BE2C (cell line): Measurements from ENCODE around the gene RNF34.

Experiments
- DNase-seq: peaks from one replicate; pipeline ENCODE4 v3.0.0-alpha.2; 2020
- H3K27me3 ChIP-seq: fragments of 250-450 bp; sonication (Bioruptor Pico); 2 replicates; pipeline ENCODE4 v1.5.1; 2020; ENCODE audit warnings: mild to moderate bottlenecking
- H3K36me3 ChIP-seq: fragments of 250-450 bp; sonication (Bioruptor Pico); 2 replicates; pipeline ENCODE4 v1.5.1; 2020; ENCODE audit warnings: mild to moderate bottlenecking
- H3K4me1 ChIP-seq: fragments of 250-450 bp; sonication (Bioruptor Pico); 2 replicates; pipeline ENCODE4 v1.5.1; 2020
- H3K4me3 ChIP-seq: 2 replicates; pipeline ENCODE4 v1.5.1; 2011; ENCODE audit warnings: low read depth, low read length
- H3K9me3 ChIP-seq: fragments of 250-450 bp; sonication (Bioruptor Pico); 2 replicates; pipeline ENCODE4 v1.5.1; 2020
- CTCF ChIP-seq: IDR thresholded peaks from 2 replicates; pipeline ENCODE4 v1.5.1; 2012; ENCODE audit warnings: mild to moderate bottlenecking, low read depth, low read length

RNF34 gene

GRCh38 chr12:121400332-121401139, 618 bp downstream of the RNF34 start:
- Histone ChIP-seq H3K4me1 (peaks cover 9% of the 10 kb centered on the region), H3K9me3 (no peaks in the 10 kb centered on the region), H3K36me3 (peaks cover 4% of the 10 kb centered on the region), H3K4me3 (peak overlapping the region; percentile 96), H3K27me3 (no peaks in the 10 kb centered on the region)
- DNase-seq = peak; percentile 35
- TF ChIP-seq CTCF = no peak

DNA sequence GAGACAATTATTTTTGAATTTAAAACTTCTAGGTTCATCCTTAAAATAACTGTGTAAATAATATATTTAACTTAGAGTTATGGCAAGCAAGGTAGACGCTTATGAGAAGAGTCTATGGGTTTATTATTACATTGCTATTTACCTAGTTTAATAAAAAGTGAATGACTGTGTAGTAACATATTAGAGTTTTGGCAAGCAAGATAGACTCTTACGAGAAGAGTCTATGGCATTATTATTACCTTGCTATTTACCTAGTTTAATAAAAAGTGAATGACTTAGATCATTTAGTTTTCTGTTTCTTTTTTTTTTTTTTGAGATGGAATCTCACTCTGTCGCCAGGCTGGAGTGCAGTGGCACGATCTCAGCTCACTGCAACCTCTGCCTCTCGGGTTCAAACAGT, 3.8 kb downstream of the RNF34 start:
- no peak for TF ChIP-seq CTCF
- DNase-seq = no peak
- Histone ChIP-seq H3K36me3 (peaks cover 32% of the 10 kb centered on the region), H3K27me3 (no peaks in the 10 kb centered on the region), H3K4me1 (peaks cover 9% of the 10 kb centered on the region), H3K9me3 (no peaks in the 10 kb centered on the region), H3K4me3 (no peak overlapping the region)

- Histone ChIP-seq H3K9me3 (no peaks in the 10 kb centered on the region), H3K36me3 (peaks cover 37% of the 10 kb centered on the region), H3K4me1 (peaks cover 9% of the 10 kb centered on the region), H3K27me3 (no peaks in the 10 kb centered on the region), H3K4me3 (peak overlapping the region; percentile 4)
- no peak for TF ChIP-seq CTCF
- DNase-seq = peak; percentile 88
These were observed 4.8 kb downstream of the RNF34 start for GRCh38 chr12:121404734-121405133.

DNA sequence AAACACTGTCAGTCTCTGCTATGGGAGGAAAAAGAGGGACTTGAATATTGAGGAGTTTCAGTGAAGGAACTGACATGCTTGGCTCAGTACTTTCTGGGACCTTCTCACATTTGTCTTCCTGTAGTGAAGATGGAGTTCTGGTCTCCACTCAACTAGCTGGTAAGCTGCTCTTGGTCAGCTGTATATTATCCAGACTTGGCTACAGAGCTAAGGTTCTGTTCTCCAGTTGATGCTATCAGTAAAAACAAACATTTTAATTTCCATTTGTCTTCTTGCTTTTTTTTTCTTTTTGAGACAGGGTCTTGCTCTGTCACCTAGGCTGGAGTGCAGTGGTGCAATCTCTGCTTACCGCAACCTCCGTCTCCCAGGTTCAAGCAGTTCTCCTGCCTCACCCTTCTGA, 5.3 kb downstream of the RNF34 start:
- peaks cover 37% of the 10 kb centered on the region for H3K36me3 ChIP-seq
- no peak for TF ChIP-seq CTCF
- no peak for DNase-seq

GRCh38 chr12:121413917-121414316, 14.0 kb downstream of the RNF34 start:
- no peak overlapping the region for H3K4me3 ChIP-seq
- no peaks in the 10 kb centered on the region for H3K4me1 ChIP-seq
- H3K36me3 ChIP-seq = peaks cover 46% of the 10 kb centered on the region
- H3K27me3 ChIP-seq = no peaks in the 10 kb centered on the region
- no peak for DNase-seq
- TF ChIP-seq CTCF = no peak
- no peaks in the 10 kb centered on the region for H3K9me3 ChIP-seq

More for the DNA sequence above, 5.3 kb downstream of the RNF34 start:
- Histone ChIP-seq H3K9me3 (no peaks in the 10 kb centered on the region), H3K4me1 (peaks cover 9% of the 10 kb centered on the region), H3K4me3 (peak overlapping the region; percentile 4), H3K27me3 (no peaks in the 10 kb centered on the region)

GRCh38 chr12:121417847-121418246, 17.9 kb downstream of the RNF34 start:
- Histone ChIP-seq H3K27me3 (no peaks in the 10 kb centered on the region), H3K9me3 (no peaks in the 10 kb centered on the region), H3K4me3 (no peak overlapping the region), H3K36me3 (peaks cover 80% of the 10 kb centered on the region), H3K4me1 (no peaks in the 10 kb centered on the region)
- TF ChIP-seq CTCF = no peak
- DNase-seq = no peak
